Measurements from ENCODE around the gene METAP1D.

METAP1D gene

GRCh38 chr2:172099472-172100079, 99.8 kb downstream of the METAP1D start:
- TF ChIP-seq GATA1 (IDR thresholded peaks at IDR 0.05; ENCODE audit: low read depth, low read length): no peak
- TF ChIP-seq POLR2A (IDR thresholded peaks at IDR 0.05; ENCODE audit: low read length): no peak
- DNase-seq: no peak

DNA sequence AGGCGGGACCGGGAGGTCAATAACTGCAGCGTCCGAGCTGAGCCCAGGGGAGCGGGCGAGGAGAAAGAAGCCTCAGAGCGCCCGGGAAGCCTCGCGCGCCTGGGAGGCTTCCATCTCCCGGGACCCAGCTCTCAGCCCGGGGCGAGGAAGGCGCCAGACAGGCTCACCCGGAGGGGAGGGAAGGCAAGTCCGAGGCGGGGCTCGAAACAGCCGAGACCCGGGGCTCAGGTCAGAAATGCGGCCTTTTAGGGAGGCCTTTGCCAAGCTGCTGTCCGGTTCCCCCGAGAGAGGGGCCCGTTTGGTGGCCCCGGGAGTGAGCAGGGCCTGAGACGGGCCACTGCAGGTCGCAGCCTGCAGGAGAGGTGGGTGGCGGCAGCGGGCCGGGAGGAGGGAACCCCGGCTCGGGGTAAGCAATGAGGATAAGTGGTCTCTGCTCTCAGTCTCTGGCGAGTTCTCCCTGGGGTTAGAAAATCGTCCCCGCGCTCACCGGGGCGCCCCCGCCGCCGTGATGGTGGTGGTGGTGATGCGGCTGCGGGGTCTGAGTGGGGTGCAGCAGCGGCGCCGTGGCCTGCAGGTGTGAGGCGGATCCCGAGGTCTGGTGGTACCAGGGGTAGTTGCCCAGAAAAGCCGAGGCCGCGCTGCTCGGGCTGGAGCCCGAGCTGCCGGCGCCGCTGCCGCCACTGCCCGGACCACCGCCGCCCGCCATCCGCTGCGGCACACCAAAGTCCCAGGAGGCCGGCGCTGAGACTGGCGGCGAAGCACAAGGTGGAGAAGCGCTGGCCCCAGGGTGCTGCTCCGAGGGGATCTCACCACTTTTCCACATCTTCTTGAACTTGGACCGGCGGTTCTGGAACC, 100.6 kb downstream of the METAP1D start:
- peak in 1 of 2 experiments; percentile 24 for DNase-seq
- TF ChIP-seq GATA1 (IDR thresholded peaks at IDR 0.05; ENCODE audit: low read depth, low read length): no peak
- TF ChIP-seq POLR2A (IDR thresholded peaks at IDR 0.05; ENCODE audit: low read length): no peak

DNA sequence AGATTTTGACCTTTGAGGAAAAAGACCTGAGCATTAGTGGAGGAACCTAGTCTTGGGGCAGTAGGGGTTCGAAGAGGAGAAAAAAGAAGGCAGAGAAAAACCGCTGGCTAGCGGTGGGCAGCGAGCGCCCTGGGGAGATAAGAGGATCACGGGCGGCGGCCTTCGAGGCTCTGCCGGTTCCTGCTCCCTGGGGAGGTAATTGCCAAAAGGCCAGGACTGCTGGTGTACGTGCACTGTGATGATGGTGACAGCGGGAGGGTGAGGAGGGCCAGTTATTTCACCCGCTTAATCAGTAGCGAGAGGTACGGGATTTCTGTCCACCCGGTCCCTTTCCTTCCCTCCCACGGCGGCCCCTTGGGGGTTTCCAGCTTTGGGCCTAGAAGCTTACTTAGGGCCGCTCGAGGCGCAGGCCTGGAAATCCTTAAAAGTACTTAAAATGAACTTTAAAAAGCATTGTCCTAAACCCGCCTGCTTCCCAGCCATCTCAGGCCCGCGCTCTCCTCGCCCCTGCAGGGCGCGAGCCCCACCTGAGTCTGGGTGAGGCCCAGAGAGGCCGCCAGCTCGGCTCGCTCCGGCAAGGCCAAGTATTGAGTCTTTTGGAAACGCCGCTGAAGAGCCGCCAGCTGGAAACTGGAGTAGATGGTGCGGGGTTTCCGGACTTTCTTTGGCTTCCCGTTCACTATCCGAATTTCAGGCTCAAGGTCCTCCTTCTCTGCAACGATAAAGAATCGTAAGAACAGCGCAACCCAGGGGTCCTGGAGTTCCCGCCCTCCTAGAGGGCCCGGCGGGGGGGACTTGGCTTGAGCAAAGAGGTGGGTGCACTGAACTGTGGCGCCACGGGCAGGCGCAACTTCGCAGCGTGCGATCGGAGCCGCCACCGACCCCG, 101.4 kb downstream of the METAP1D start:
- DNase-seq: peak; percentile 36 to 51

DNA sequence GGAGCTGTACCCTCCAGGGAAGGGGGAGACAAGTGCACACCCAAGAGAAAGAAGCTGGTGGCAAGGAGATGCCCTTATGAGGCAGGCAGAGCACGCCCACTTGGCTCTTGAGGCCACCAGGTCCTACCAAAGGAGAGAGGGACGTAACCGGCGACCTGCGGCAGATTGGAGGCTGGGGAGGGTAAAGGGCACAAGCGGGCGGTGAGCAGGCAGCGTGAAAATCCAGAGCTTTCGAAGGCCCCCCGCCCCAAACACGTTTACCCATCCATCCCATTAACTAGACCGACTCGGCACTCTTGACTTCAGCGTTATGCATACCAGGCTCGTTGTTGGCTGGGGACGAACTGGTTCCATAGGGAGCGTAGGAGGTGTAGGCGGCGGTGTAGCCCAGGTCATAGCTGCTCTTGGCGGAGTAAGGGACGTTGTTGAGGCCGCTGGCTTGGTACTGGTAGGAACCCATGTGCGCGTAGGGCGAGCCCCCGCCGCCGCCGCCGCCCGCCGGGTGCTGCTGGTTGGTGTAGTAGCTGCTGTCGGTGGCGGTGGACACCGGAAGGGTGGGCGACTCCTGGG, 102.2 kb downstream of the METAP1D start:
- no peak for TF ChIP-seq POLR2A (IDR thresholded peaks at IDR 0.05; ENCODE audit: low read length)
- no peak for TF ChIP-seq GATA1 (IDR thresholded peaks at IDR 0.05; ENCODE audit: low read depth, low read length)
- DNase-seq: peak; percentile 52 to 59

More for the DNA sequence above, 101.4 kb downstream of the METAP1D start:
- TF ChIP-seq GATA1 (IDR thresholded peaks at IDR 0.05; ENCODE audit: low read depth, low read length): no peak
- no peak for TF ChIP-seq POLR2A (IDR thresholded peaks at IDR 0.05; ENCODE audit: low read length)

DNA sequence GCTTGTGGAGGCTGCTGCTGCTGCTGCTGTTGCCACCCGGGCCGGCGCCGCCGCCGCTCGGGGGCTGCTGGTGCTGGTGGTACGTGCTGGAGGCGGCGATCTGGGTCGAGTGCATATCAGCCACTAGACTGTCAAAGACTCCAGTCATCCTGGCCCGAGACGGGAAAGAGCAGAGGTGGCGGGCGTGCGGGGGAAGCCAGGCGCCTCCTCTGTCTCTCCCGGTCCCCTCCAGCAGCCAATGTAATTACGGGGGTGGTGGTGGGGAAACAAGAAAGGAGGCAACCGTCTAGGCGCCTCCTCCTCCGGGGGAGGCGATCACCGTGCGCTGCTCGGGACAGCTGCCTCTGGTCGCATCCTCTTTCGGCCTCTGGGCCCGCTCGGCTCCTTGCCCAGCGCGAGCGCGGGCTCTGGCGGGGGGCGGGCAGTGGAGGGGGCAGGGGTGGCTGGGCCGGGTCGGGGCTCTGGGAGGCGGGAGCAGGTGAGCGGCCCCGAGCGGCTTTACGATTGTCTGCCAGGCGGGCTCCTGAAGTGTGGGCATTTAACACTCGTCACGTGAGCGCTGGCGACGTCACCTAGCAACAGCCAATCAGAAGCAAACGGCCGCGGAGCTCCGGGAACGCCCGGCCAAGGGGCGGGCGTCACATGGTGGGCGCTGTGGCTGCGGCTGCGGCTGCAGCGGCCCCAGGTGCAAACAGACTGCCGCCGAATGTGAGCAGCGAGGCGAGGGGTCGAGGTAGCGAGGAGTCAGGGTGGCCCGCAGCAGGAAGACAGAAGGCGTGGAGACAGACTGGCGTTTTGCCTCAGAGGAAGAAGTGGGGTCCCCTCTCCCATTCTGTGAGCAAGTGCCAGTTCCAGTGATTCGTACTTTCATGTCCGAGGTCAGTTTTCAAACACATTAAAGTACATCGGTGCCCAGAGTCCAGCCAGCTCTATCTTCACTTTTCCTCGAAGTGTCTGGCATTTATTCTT, 102.9 kb downstream of the METAP1D start, which contains the start of gene DLX2:
Gene DLX2, minus strand, starts transcription at position 510 of the 969 bp plus-strand sequence. Its CDS starts 362 bp downstream, at position 148.
- DNase-seq: peak; percentile 89 to 92
- TF ChIP-seq POLR2A (IDR thresholded peaks at IDR 0.05; ENCODE audit: low read length): no peak
- no peak for TF ChIP-seq GATA1 (IDR thresholded peaks at IDR 0.05; ENCODE audit: low read depth, low read length)

DNA sequence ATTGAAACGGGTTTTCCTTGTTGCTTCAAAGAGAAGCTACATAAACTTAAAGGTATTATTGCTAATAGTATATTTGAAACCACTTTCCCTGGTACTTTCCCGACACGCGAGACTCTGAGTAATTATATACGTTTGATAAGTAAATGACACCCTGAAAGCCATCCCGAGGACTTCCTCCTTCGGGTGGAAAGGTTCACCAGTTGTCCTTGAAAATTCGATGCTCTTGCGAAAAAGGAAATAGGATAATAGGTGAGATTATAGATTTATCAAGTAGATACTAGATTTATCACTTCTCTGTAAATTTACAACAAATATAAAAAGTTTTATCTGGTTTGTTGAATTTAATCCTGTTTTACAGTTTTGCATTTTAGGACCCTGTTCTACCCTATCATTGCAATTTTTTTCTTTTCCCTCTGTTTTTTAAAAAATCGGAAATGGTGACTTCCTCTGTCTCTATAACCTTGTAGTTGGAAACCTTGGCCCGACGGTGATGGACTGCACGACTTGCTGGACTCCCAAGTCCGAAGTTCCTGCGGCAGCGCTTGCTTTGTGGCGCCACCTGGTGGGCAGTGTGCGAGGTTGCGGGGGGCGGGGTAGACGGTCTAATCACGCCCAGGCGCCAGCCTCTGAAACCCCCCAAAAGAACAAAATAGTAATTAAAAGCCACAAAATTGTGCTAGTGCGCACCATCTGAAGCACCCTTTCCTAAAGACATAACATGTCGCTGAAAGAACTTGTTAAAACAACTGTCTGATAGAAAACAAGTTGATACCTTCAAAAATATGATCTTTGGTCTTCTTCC, 103.9 kb downstream of the METAP1D start:
- no peak for TF ChIP-seq POLR2A (IDR thresholded peaks at IDR 0.05; ENCODE audit: low read length)
- no peak for TF ChIP-seq GATA1 (IDR thresholded peaks at IDR 0.05; ENCODE audit: low read depth, low read length)
- peak; percentile 85 to 90 for DNase-seq

- TF ChIP-seq GATA1 (IDR thresholded peaks at IDR 0.05; ENCODE audit: low read depth, low read length) (no peak), POLR2A (IDR thresholded peaks at IDR 0.05; ENCODE audit: low read length) (no peak)
- DNase-seq: no peak
Observed at GRCh38 chr2:172105471-172106107, 105.8 kb downstream of the METAP1D start.

DNA sequence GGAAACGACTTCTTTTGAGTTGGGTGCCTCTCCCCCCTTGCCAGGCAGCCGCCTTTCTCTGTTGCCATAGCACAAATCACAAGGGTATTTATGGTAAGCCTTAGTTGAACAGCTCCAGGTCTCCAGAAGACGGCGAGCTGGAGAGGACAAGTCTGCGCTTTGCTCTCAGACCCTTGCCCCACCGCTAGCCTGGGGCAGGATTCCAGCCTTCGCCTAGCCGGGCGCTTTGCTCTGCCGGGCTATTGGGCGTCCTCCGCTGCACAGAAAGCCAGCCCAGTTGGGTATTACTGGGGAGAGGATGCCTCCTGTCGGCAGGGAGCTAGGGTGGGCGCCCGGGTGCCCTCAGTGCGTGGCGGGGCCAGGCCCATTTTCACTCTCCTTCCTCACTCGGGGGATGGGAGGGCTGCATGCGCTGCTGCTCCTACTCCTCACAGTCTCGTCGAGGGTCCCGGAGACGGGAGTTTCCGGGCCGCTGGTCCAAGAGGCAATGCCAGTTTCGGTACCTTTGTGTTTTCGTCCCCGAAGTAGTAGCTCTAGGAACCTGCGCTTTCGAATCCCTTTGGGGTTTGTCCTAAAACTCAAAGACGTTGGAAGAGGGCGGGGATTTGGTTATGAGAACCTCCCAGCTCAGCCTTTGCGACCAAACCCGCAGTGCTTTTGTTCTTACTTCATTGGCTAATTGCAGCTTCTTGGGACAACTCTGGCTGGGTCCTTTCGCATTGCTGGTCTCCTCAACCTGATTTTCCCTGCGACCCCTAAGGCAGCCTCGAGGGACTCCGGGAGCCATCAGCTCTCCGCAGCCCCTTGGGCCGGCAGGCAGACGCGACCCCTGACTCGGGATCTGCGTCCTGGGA, 106.6 kb downstream of the METAP1D start:
- peak; percentile 54 to 68 for DNase-seq

DNA sequence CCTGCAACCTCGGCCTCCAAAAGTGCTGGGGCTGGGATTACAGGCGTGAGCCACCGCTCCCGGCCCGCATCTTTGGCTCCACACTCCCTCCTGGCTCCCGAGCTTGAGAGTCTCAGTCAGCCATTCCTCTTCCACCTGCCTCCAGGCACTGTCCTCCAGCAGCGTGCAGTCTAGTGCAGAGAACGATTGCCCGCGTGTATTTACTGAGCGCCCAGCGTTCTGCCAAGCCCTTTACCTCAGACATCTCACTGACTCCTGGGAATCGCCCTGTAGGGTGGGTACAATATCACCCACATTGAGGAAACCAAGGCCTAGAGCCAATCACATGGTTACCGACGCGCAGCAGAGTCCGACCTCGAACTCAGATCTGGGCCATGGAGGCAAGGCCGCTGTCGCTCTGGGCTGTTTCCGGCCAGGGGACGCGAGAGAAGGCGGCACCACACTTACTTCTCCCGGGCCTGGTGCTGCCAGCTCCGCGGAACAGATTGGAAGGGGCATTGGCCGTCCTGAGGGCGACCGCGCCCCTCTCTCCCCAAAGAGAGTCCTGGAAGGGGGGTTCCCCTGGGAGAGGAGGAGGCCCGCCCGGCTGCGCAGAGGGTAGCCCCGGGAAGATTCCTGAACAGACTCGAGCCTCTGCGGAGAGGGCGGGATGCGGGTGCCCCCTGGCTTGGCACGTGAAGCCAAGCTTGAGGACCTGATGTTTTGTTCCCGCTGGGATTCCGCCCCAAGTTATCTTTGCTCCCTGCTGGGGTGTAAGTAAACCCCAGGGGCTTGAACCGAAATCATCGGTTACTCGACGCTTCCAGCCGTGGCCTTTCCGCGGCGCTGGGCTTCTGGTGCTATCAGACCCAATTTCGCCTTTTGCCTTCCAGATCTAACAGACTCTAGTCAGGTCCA, 108.2 kb downstream of the METAP1D start:
- TF ChIP-seq GATA1 (IDR thresholded peaks at IDR 0.05; ENCODE audit: low read depth, low read length) (no peak), POLR2A (IDR thresholded peaks at IDR 0.05; ENCODE audit: low read length) (no peak)
- DNase-seq: no peak

More for the DNA sequence above, 106.6 kb downstream of the METAP1D start:
- TF ChIP-seq GATA1 (IDR thresholded peaks at IDR 0.05; ENCODE audit: low read depth, low read length) (no peak), POLR2A (IDR thresholded peaks at IDR 0.05; ENCODE audit: low read length) (no peak)

DNA sequence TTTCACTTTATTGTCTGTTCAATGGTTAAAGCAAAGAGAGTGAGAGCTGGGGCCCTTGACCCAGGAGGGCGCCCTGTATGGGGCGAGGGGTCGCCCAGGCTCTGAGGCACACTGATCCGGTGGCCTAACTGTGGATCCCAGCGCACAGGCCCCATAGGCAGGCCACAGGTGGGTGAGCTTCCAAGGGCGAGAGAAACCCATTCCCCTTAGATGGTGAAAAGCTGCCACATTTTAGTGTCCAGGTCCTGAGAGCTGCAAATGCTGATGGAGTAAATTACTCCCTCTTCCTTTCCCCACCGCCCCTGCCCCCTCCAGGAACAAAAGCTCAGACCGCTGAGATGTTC, 108.8 kb downstream of the METAP1D start:
- TF ChIP-seq POLR2A (IDR thresholded peaks at IDR 0.05; ENCODE audit: low read length): no peak
- TF ChIP-seq GATA1 (IDR thresholded peaks at IDR 0.05; ENCODE audit: low read depth, low read length): no peak
- no peak for DNase-seq
